ENCODE measurements around the gene TSACC. TPM values are rescaled to one million over a fixed set of nuclear protein-coding genes. Genes with fewer than 3 reads are reported as not detected.

Gene TSACC
- total and polyA plus RNA-seq, 9 of the 15 experiments (the other 6 are each of a cell fraction or from before 2014, with no cell fraction given) = 0.45 to 7.4 (median 2.6) TPM

DNA sequence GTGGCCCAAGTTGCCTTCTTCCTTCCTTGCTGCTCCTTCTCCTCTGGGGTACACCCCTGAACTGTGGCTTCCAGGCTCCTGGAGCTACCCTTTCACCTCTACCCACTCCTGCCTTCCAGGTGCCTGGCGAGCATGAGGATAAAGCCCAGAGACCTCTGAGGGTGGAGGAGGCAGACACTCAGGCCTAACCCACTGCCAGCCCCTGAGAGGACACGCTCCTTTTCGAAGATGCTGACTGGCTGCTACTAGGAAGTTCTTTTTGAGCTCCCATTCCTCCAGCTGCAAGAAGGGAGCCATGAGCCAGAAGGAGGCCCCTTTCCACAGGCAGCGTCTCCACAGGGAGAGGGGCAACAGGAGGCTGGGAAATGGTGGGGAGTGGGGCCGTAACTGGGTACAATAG lies 46.3 kb downstream of the TSACC start:
- WGBS (ENCODE audit: insufficient coverage, low coverage, missing lambda C conversion rate) = 33% methylated on average over 4 of the region's 5 CpGs
- H3K9ac ChIP-seq (ENCODE audit: insufficient read depth in 1 of 2, low read depth in 2 of 2, low read length in 2 of 2) = 0 out of 4 replicates have a peak overlapping the region, but pooled peaks of 1 of the 2 experiments have one; percentile 47
- no peaks in the 10 kb centered on the region for H3K79me2 ChIP-seq (ENCODE audit: control insufficient read depth, insufficient read depth, low read length)
- H3K9me3 ChIP-seq (replicated peaks; ENCODE audit: control insufficient read depth, insufficient read depth, low read depth, low read length) = no peaks in the 10 kb centered on the region
- in situ Hi-C loops (cut with MboI) (loop anchor here (5.0 kb wide), 2 partner anchors 58 to 218 kb away; partner anchors contain the start of gene GPATCH4), intact Hi-C loops (cut with micrococcal nuclease) (loop anchor here (1.0 kb wide), 1 partner anchor 60 kb away; no protein-coding TSS in a partner anchor)
- no peak overlapping the region for H2AFZ ChIP-seq (ENCODE audit: low read depth, low read length)
- no peak for ATAC-seq
- no peak for FAIRE-seq
- H3K4me3 ChIP-seq = no peak overlapping the region
- ChIA-PET POLR2A (interaction anchor here (3.0 kb wide), 1 partner anchor 61 kb away, joined by 26 read pairs; no protein-coding TSS in a partner anchor), CTCF (ENCODE audit: low intra/inter-chr PET ratio) (interaction anchor here (0.6 to 10.1 kb wide), 3 partner anchors 60 to 240 kb away, joined by 3 to 240 read pairs (median 6); no protein-coding TSS in a partner anchor)
- H3K9me1 ChIP-seq (ENCODE audit: control insufficient read depth, insufficient read depth, low read length) = no peaks in the 10 kb centered on the region
- TF ChIP-seq ZNF695 (CRISPR knock-in tag; IDR thresholded peaks at IDR 0.05) (no peak), ZBTB7A (IDR thresholded peaks at IDR 0.05; ENCODE audit: borderline replicate concordance, control insufficient read depth, low read depth, low read length) (no peak)
- H3K27me3 ChIP-seq (ENCODE audit: control insufficient read depth in 2 of 2, insufficient read depth in 2 of 2, low read length in 2 of 2) = peaks cover 11 to 18% of the 10 kb centered on the region in 2 experiments; a peak in 4 of 5 replicates
- peaks cover 2 to 10% of the 10 kb centered on the region in 2 experiments; a peak in 3 of 5 replicates for H3K4me1 ChIP-seq (replicated peaks in 1 of 2; ENCODE audit: control insufficient read depth in 2 of 2, insufficient read depth in 2 of 2, low read length in 2 of 2)
- DNase-seq (ENCODE audit: extremely low read depth in 1 of 4, low spot score in 3 of 4) = no peak
- no peak overlapping the region for H3K4me2 ChIP-seq (ENCODE audit: insufficient read depth, low read length)
- peaks cover 7% of the 10 kb centered on the region for H4K20me1 ChIP-seq (replicated peaks; ENCODE audit: control insufficient read depth, insufficient read depth, low read length)
- no peaks in the 10 kb centered on the region for H3K36me3 ChIP-seq (ENCODE audit: control insufficient read depth, insufficient read depth, low read length)
- no TSS peak for BruUV-seq (replicated peaks)
- no peak overlapping the region for H3K27ac ChIP-seq (ENCODE audit: extremely low read depth, low read depth, low read length)

DNA sequence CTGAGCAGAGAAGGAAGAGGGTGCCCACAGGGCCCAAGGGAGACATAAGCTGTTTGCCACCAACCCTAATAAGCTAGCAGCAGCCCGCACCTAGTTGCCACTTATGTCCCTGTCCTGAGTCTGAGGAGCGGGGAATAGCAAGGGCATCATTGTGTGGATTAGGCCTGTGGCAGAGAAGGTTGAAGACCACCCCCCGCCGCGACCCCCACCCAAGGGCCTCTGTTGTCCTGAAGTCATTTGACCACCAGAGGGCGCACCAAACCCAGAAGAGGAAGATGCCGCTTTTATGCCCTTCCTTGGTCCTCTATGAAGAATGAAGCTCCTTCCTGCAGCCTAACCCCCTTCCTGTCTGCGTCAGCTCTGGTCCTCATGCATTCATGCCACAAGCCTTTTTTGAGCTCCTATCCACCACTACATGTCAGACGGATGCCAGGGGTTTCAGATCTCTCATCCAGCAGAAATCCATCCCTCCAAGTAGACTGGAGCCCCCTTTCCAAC lies 47.3 kb downstream of the TSACC start:
- FAIRE-seq (peak; percentile 77), DNase-seq (ENCODE audit: extremely low read depth in 1 of 4, low spot score in 3 of 4) (peak; percentile 74 to 78 (median 74)), ATAC-seq (peak; percentile 75)
- BruUV-seq (replicated peaks) = no TSS peak
- 0% methylated on average over 9 of the region's 9 CpGs for WGBS (ENCODE audit: insufficient coverage, low coverage, missing lambda C conversion rate)
- H3K36me3 ChIP-seq (ENCODE audit: control insufficient read depth, insufficient read depth, low read length) = no peaks in the 10 kb centered on the region
- no peaks in the 10 kb centered on the region for H3K9me1 ChIP-seq (ENCODE audit: control insufficient read depth, insufficient read depth, low read length)
- ChIA-PET CTCF (ENCODE audit: low intra/inter-chr PET ratio) (interaction anchor here (0.5 to 10.1 kb wide), 10 partner anchors 26 to 271 kb away, joined by 3 to 240 read pairs (median 3); no protein-coding TSS in a partner anchor), POLR2A (interaction anchor here (0.7 to 3.0 kb wide), 10 partner anchors 12 to 229 kb away, joined by 3 to 26 read pairs (median 4); no protein-coding TSS in a partner anchor)
- no peak overlapping the region for H3K4me3 ChIP-seq
- H3K27ac ChIP-seq (ENCODE audit: extremely low read depth, low read depth, low read length) = no peak overlapping the region
- H2AFZ ChIP-seq (ENCODE audit: low read depth, low read length) = no peak overlapping the region
- H4K20me1 ChIP-seq (replicated peaks; ENCODE audit: control insufficient read depth, insufficient read depth, low read length) = peaks cover 7% of the 10 kb centered on the region
- intact Hi-C loops (cut with micrococcal nuclease) (loop anchor here (1.0 kb wide), 1 partner anchor 59 kb away; no protein-coding TSS in a partner anchor), in situ Hi-C loops (cut with MboI) (loop anchor here (5.0 kb wide), 2 partner anchors 57 to 217 kb away; partner anchors contain the start of gene GPATCH4)
- H3K9me3 ChIP-seq (replicated peaks; ENCODE audit: control insufficient read depth, insufficient read depth, low read depth, low read length) = no peaks in the 10 kb centered on the region
- peaks cover 0 to 11% of the 10 kb centered on the region in 2 experiments; a peak in 1 of 5 replicates for H3K4me1 ChIP-seq (replicated peaks in 1 of 2; ENCODE audit: control insufficient read depth in 2 of 2, insufficient read depth in 2 of 2, low read length in 2 of 2)
- peaks cover 11 to 18% of the 10 kb centered on the region in 2 experiments; a peak in 4 of 5 replicates for H3K27me3 ChIP-seq (ENCODE audit: control insufficient read depth in 2 of 2, insufficient read depth in 2 of 2, low read length in 2 of 2)
- H3K4me2 ChIP-seq (ENCODE audit: insufficient read depth, low read length) = no peak overlapping the region
- no peaks in the 10 kb centered on the region for H3K79me2 ChIP-seq (ENCODE audit: control insufficient read depth, insufficient read depth, low read length)
- H3K9ac ChIP-seq (ENCODE audit: insufficient read depth in 1 of 2, low read depth in 2 of 2, low read length in 2 of 2) = no peak overlapping the region
- TF ChIP-seq, protein P1, sequence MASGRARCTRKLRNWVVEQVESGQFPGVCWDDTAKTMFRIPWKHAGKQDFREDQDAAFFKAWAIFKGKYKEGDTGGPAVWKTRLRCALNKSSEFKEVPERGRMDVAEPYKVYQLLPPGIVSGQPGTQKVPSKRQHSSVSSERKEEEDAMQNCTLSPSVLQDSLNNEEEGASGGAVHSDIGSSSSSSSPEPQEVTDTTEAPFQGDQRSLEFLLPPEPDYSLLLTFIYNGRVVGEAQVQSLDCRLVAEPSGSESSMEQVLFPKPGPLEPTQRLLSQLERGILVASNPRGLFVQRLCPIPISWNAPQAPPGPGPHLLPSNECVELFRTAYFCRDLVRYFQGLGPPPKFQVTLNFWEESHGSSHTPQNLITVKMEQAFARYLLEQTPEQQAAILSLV (tag; IDR thresholded peaks at IDR 0.05) = no peak
- TF ChIP-seq ZNF232 (CRISPR knock-in tag; IDR thresholded peaks at IDR 0.05) (no peak), ESRRA (IDR thresholded peaks at IDR 0.05; ENCODE audit: borderline replicate concordance, low read depth) (peak; percentile 34; the same call in 1 of the 2 replicates), ZNF253 (CRISPR knock-in tag; conservative IDR thresholded peaks at IDR 0.05) (no peak), ETV1 (tag; conservative IDR thresholded peaks at IDR 0.05; ENCODE audit: low read depth) (0 out of 2 replicates have a peak, but pooled peaks have one; percentile 32)
- TF ChIP-seq, protein P2, sequence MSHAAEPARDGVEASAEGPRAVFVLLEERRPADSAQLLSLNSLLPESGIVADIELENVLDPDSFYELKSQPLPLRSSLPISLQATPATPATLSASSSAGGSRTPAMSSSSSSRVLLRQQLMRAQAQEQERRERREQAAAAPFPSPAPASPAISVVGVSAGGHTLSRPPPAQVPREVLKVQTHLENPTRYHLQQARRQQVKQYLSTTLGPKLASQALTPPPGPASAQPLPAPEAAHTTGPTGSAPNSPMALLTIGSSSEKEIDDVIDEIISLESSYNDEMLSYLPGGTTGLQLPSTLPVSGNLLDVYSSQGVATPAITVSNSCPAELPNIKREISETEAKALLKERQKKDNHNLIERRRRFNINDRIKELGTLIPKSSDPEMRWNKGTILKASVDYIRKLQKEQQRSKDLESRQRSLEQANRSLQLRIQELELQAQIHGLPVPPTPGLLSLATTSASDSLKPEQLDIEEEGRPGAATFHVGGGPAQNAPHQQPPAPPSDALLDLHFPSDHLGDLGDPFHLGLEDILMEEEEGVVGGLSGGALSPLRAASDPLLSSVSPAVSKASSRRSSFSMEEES (CRISPR knock-in tag; IDR thresholded peaks at IDR 0.05) = no peak

All from K562 (cell line).